ENCODE results near the gene KCTD12. TPM values are rescaled to one million over a fixed set of nuclear protein-coding genes. Genes with fewer than 3 reads are reported as not detected.

Gene KCTD12
- total RNA-seq, 1 donor from 2014 or later: 7.4 TPM

DNA sequence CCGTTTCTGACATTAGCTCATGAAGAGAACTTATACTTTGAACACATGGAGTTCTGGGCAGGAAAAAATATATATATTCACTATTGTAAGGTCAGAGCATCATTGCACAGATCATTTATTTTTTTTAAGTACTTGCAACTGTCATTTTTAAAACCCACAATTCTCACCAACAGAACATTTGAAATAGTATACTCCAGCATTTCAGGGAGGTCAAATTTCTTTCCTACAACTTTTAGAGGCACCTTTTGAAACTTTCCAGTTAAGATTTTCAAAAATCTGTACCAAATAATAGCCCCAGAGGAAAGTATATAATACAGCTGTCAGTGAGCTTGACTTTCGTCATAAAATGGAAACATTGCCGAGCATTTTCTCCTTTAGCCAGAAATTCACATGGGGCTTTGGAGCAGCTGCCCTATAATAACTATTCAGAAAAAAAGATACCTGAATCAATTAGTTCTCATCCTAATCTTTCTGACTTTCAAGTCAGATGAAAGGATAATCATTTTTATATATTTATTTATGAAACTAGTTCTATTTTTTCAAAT lies 10.9 kb downstream of the KCTD12 start:
- H3K4me3 Mint-ChIP-seq: no peak overlapping the region
- TF ChIP-seq, protein P1, sequence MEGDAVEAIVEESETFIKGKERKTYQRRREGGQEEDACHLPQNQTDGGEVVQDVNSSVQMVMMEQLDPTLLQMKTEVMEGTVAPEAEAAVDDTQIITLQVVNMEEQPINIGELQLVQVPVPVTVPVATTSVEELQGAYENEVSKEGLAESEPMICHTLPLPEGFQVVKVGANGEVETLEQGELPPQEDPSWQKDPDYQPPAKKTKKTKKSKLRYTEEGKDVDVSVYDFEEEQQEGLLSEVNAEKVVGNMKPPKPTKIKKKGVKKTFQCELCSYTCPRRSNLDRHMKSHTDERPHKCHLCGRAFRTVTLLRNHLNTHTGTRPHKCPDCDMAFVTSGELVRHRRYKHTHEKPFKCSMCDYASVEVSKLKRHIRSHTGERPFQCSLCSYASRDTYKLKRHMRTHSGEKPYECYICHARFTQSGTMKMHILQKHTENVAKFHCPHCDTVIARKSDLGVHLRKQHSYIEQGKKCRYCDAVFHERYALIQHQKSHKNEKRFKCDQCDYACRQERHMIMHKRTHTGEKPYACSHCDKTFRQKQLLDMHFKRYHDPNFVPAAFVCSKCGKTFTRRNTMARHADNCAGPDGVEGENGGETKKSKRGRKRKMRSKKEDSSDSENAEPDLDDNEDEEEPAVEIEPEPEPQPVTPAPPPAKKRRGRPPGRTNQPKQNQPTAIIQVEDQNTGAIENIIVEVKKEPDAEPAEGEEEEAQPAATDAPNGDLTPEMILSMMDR (conservative IDR thresholded peaks at IDR 0.05): no peak
- peaks cover 7% of the 10 kb centered on the region for H3K9me3 Mint-ChIP-seq
- H3K36me3 Mint-ChIP-seq (ENCODE audit: low read depth): no peaks in the 10 kb centered on the region
- H3K27me3 Mint-ChIP-seq (ENCODE audit: low read depth): no peaks in the 10 kb centered on the region
- no peak for DNase-seq (ENCODE audit: low read depth, low spot score)
- no peak overlapping the region for H3K27ac Mint-ChIP-seq (ENCODE audit: unreplicated experiment)
- H3K4me1 Mint-ChIP-seq: peaks cover 10% of the 10 kb centered on the region

DNA sequence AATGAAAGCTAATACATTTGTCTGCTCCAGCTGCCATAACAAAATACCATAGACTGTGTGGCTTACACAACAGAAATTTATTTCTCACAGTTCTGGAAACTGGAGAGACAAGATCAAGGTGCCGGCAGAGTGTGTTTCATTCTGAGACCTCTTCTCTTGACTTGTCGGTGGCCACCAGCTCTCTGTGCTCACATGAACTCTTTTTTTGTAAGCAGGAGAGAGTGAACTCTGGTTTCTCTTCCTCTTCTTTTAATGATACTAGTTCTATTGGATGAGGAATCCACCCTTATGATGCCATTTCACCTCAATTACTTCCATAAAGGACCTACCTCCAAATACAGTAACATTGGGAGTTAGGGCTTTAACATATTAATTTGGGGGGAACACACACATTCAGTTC lies 11.7 kb downstream of the KCTD12 start:
- Mint-ChIP-seq H3K27me3 (ENCODE audit: low read depth) (no peaks in the 10 kb centered on the region), H3K9me3 (peaks cover 7% of the 10 kb centered on the region), H3K4me3 (no peak overlapping the region), H3K36me3 (ENCODE audit: low read depth) (no peaks in the 10 kb centered on the region), H3K27ac (ENCODE audit: unreplicated experiment) (no peak overlapping the region), H3K4me1 (peaks cover 10% of the 10 kb centered on the region)
- TF ChIP-seq, protein P1 (conservative IDR thresholded peaks at IDR 0.05): no peak
- DNase-seq (ENCODE audit: low read depth, low spot score): no peak

- Mint-ChIP-seq H3K27me3 (ENCODE audit: low read depth) (no peaks in the 10 kb centered on the region), H3K27ac (ENCODE audit: unreplicated experiment) (no peak overlapping the region), H3K4me1 (peaks cover 10% of the 10 kb centered on the region), H3K36me3 (ENCODE audit: low read depth) (no peaks in the 10 kb centered on the region), H3K9me3 (peaks cover 7% of the 10 kb centered on the region), H3K4me3 (no peak overlapping the region)
- TF ChIP-seq, protein P1 (conservative IDR thresholded peaks at IDR 0.05): no peak
- DNase-seq (ENCODE audit: low read depth, low spot score): no peak
These were observed 12.8 kb downstream of the KCTD12 start for GRCh38 chr13:76873445-76873844.

GRCh38 chr13:76872675-76873074 lies 13.5 kb downstream of the KCTD12 start:
- TF ChIP-seq, protein P1 (conservative IDR thresholded peaks at IDR 0.05): no peak
- peaks cover 10% of the 10 kb centered on the region for H3K4me1 Mint-ChIP-seq
- H3K9me3 Mint-ChIP-seq: peaks cover 2% of the 10 kb centered on the region
- no peaks in the 10 kb centered on the region for H3K36me3 Mint-ChIP-seq (ENCODE audit: low read depth)
- DNase-seq (ENCODE audit: low read depth, low spot score): no peak
- no peaks in the 10 kb centered on the region for H3K27me3 Mint-ChIP-seq (ENCODE audit: low read depth)
- H3K27ac Mint-ChIP-seq (ENCODE audit: unreplicated experiment): no peak overlapping the region
- H3K4me3 Mint-ChIP-seq: no peak overlapping the region

- H3K27ac Mint-ChIP-seq (ENCODE audit: unreplicated experiment): no peak overlapping the region
- peaks cover 2% of the 10 kb centered on the region for H3K27me3 Mint-ChIP-seq (ENCODE audit: low read depth)
- H3K4me1 Mint-ChIP-seq: peaks cover 10% of the 10 kb centered on the region
- H3K4me3 Mint-ChIP-seq: no peak overlapping the region
- DNase-seq (ENCODE audit: low read depth, low spot score): no peak
- H3K36me3 Mint-ChIP-seq (ENCODE audit: low read depth): no peaks in the 10 kb centered on the region
- no peaks in the 10 kb centered on the region for H3K9me3 Mint-ChIP-seq
- TF ChIP-seq, protein P1 (conservative IDR thresholded peaks at IDR 0.05): no peak
These were observed 14.8 kb downstream of the KCTD12 start for GRCh38 chr13:76871432-76871831.
